GM21367 (cell line): ENCODE results near the gene TMEM120B.
A peak's percentile ranks its signal among the peaks of the same experiment; 100 is the strongest.
"Not testable (repeated sequence)": the region's sequence is repeated elsewhere in the genome, so short reads cannot be mapped to it uniquely, and the experiment has no call there.

Experiments
- ATAC-seq: cut with Tn5 transposase; IDR thresholded peaks from one replicate; pipeline ENCODE4 v1.9.1; 2021; ENCODE audit not compliant: unreplicated experiment

TMEM120B gene

DNA sequence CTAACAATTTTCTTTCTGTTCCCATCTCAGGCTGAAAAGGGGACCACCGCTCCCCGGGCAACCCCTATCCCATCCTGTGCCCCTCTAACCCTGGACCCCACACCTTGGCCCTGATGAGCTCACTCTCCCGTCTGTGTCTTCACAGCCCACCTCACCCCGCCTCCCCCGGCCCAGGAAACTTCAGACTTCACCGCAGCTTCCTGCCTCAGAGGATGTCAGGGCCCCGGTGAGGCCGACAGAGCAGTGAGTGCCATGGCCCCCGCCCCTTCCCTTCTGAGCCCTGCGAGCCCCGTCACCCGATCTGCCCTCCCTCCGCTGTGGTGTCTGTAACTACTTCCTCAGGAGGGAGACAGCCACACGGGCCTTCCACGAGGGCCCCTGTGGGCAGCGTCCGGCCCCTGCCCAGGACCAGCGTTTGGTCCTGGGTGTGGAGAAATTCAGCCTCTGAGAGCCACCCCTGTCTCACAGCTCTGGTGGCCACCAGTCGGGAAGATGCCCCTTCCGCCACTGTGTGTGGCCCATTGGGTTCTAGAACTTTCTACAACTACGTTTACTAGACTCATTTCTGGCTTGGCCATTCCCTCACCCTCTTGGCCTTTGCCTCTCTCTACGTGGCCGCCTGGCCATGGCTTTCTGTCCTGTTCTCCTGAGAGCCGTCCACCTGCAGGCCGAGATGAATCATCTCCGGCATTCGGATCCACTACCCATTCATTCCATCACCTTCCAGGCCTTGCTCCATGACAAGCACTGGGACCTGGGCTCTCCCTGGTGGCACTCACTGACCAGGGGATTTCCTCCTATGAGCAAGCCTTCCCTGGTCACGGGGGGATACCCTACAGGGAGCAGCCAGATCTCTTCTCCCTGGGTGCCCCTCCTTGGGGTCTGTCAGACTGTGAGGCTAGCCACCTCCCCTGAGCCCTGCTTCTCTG lies 77.5 kb downstream of the TMEM120B start:
- ATAC-seq: peak; percentile 34

DNA sequence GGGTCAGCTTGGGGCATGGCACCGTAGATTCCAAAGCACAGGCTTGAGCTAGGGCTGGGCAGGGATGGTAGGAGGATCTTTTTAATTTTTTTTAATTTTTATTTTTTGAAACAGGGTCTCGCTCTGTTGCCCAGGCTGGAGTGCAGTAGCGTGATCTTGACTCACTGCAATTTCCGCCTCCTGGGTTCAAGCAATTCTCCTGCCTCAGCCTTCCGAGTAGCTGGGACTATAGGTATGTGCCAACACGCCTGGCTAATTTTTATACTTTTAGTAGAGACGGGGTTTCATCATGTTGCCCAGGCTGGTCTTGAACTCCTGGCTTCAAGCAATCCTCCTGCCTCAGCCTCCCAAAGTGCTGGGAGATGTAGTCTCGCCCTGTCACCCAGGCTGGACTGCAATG lies 78.2 kb downstream of the TMEM120B start:
- not testable (repeated sequence) for ATAC-seq

- no peak for ATAC-seq
These were observed 79.4 kb downstream of the TMEM120B start for GRCh38 chr12:121791671-121792551.

DNA sequence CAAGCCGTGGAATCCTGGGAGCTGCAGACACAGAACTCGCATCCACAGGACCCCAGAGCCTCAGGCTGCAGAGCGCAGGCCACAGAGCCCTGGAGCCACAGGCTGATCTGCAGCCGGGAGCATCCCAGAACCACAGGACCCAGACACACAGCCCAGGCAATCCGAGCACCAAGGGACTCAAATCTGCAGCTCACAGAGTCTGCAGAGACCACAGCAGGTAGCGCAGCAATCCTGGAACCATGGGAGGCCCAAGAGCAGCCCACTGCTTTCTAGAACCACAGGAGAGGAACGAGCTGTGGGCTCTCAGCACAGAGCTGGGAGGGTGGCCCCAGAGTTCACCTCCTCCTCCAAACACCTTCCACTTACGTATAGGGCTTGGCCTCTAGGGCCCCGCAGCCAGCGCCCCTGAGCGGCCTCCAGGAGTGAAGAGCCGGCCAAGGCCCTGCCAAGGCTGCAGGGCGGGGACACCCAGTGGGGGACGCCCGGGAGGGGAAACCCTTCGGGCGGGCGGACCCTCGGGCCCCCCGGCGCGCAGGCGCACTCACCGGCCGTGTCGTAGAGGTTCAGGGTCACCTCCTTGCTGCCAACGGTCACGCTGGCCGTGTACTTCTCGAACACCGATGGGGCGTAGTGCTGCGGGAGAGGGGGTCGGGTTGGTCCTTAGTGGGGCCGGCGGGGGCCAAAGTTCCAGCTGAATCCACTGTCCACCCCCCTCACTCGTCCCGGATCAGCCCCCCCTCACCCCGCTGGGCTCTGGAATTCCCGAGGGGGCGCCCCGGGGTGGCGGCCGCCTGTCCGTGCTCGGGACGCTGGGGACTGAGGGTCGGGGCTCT lies 80.3 kb downstream of the TMEM120B start:
- no peak for ATAC-seq

DNA sequence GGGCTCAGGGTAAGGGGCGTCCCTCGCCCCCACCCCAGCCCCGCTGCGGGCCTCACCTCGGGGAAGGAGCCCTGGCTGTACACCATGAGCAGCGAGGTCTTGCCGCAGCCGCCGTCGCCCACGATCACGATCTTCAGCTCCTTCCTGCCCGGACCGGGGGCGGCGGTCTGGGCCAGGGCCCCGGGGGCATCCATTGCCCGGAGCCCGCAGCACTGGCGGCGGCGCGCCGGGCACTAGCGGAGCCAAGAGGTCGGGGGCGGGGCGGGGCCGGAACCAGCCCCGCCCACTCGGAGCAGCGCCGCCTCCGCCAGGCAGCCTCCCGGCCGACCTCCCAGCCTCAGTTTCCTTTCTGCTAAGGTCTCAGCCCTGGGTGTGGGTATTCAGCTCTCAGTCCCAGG lies 80.9 kb downstream of the TMEM120B start, which contains the start of gene RHOF:
Gene RHOF, minus strand, starts transcription at position 249 of the 398 bp plus-strand sequence. Its CDS starts 55 bp downstream, at position 194.
- peak; percentile 6 for ATAC-seq

DNA sequence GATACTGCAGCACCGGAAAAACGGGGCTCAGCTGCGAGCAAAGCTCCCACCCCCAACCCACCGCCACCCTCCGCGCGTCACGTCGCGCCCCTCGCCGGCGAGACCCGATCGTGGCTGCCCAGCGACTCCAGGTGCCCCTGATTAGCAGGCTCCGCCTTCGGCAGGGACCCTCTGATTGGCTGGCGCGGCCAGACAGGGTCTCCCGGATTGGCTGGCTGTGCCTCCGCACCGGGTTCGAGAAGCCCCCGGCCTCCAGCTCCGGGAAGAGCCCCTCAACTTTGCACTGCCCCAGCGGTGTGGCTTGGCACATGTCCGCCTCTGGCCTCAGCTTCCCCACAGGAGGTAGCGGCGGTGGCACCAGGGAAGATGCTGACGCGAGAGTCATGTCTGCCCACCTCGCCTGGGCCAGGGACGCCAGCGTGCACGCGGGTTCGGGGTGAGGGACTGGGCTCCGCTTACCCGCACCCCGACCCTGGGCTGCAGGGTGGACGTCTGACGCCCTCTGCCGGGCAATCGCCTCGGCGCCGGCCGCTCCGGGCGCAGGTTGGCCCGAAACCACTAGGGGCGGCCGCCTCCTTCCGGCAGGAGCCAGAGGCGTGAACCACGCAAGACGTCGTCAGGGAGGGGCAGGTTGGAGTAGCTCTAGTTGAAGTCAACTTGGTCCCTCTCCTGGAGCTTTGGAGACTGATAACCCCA lies 81.4 kb downstream of the TMEM120B start:
- peak; percentile 36 for ATAC-seq

GRCh38 chr12:121794534-121795033 lies 82.0 kb downstream of the TMEM120B start:
- ATAC-seq: no peak

- ATAC-seq: no peak
These were observed 82.7 kb downstream of the TMEM120B start for GRCh38 chr12:121795034-121795968.

- no peak for ATAC-seq
These were observed 84.6 kb downstream of the TMEM120B start for GRCh38 chr12:121796855-121797751.

- ATAC-seq: no peak
These were observed 85.6 kb downstream of the TMEM120B start for GRCh38 chr12:121797937-121798786.

GRCh38 chr12:121798787-121799155 lies 86.2 kb downstream of the TMEM120B start:
- no peak for ATAC-seq

DNA sequence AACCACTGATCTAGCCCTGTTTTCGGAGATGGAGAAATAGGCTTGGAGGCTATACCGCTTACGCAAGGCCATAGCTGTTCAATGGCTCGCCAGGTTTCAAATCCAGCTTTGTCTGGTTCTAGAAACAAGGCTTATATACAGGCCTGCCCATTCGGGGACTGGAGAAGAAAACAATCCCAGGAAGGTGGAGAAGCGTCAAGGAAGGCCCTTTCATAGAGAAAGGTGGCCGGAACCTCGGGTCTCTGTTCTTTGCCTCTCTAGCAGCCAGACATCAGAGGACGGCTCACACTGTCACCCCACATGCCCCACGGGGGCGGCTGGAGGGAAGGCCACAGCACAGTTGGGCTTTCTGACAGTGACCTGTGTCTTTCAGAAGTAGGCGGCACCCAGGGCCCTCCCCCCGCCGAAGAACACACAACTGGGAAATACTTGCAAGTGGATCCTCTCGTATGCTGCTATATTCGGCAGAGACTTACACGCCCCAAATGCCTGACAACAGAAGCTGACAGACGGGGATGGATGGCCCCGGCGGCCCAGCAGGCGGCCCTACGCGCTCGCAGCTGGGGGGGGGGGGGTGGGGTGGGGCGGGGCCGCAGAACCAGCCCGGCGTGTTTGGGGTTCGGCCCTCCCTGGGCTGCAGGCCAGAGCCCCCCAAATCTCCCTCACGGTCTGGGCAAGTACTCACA lies 86.7 kb downstream of the TMEM120B start:
- ATAC-seq: no peak

DNA sequence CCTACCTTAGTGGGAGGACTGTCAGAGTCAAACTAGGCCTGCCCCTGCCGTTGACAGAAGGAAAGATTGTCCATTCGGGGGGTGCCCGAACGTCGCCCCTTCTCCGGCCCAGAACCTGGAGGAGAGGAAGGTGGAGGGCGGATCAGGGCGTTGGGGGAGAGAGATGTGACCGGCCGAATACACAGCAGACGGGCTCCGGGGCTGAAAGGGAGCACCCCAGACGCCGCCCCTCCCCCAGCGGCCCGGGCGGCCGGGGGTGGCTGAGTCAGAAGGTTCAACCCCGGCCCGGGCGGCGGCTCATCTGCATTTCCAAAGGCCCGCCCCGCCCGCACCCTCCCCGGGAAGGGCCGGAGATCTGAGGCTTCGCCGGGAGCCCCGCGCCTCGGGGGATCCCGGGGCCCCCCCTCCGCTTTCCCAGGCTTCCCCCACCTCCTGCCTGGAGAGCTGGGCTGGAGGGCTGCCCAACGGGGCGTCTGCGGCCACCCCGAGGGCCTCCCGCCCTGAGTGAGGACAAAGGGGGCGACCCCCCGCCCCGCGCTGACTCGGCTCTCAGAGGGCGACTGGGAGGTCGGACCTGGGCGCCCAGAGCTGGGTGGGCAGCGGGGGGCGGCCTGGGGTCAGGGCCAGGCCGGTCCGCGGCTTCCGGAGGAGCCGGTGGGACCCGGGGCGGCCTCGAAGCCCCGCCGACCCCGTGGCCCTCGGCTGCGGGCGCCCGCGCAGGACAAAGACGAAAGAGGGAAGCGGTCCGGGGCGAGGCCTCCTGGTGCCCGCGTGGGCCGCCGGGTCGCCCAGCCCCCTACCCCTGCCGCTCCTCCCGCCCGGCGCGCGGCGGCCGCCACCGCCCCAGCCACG lies 87.5 kb downstream of the TMEM120B start:
- no peak for ATAC-seq

GRCh38 chr12:121800694-121801594 lies 88.4 kb downstream of the TMEM120B start:
- no peak for ATAC-seq
